ENCODE results near the gene PAPPA2.

The PAPPA2 gene

DNA sequence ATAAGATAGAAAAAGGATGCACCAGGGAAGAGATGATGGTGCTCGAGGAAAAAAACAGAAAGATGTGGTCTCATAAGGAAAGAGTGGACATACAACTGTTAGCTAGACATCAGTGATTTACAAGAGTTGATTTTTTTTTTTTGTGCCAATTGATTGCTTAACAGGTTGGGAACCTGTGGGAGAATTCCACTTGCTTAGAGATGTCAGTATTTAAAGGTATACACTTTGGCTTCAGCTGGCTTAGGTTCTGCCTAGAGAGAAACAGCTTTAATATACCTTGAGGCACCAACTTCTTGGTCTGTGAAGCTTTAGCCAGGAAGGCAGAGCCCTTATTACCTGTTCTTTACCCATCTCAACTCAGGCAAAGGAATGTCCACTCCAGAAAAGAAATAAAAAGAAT lies 303.8 kb downstream of the PAPPA2 start:
- DNase-seq (ENCODE audit: low spot score): no peak

DNA sequence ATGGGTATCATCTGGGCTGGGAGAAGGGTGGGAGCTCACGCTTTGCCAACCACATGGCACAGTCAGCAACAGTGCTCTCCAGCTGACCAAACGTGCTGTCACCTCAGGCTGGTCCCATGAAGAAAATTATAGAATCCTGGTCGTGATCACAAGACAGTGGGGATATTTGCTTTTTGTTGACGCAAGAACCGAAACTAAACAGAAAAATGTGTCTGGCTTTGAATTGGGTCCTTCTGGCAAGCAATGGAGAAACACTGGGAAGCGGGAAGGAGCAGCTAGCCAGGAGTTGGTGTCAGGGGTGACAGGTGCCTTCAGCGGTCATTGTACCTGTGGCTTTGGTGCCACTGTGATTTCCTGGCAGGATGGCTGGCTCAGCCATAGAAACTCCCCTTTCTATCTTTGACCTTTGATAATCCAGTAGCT lies 304.8 kb downstream of the PAPPA2 start:
- DNase-seq (ENCODE audit: low spot score): no peak

- DNase-seq (ENCODE audit: low spot score): no peak
These were observed 305.6 kb downstream of the PAPPA2 start for GRCh38 chr1:176768532-176768931.

- no peak for DNase-seq (ENCODE audit: low spot score)
These were observed 307.1 kb downstream of the PAPPA2 start for GRCh38 chr1:176770066-176770465.

- DNase-seq (ENCODE audit: low spot score): no peak
These were observed 310.1 kb downstream of the PAPPA2 start for GRCh38 chr1:176773038-176773437.

DNA sequence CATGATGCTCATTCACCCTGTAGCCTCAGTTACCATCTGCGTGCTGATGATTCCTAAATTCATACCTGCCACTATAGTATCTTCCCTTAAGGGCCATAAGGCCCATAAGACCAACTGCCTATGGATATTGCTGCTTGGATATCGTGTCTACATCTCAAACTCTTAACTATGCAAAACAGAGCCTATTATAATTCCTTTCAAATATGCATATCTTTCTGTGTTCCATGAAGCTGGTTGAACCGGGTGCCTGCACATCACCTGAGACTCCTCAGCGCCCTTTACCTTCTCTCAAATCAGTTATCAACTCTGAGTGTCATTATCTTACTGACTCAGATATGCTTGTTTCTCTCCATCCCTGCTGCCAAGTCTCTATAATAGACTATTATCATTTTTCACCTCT lies 311.2 kb downstream of the PAPPA2 start:
- DNase-seq (ENCODE audit: low spot score): no peak

GRCh38 chr1:176775378-176775777 lies 312.4 kb downstream of the PAPPA2 start:
- DNase-seq (ENCODE audit: low spot score): no peak

GRCh38 chr1:176775996-176776395 lies 313.0 kb downstream of the PAPPA2 start:
- DNase-seq (ENCODE audit: low spot score): no peak

DNA sequence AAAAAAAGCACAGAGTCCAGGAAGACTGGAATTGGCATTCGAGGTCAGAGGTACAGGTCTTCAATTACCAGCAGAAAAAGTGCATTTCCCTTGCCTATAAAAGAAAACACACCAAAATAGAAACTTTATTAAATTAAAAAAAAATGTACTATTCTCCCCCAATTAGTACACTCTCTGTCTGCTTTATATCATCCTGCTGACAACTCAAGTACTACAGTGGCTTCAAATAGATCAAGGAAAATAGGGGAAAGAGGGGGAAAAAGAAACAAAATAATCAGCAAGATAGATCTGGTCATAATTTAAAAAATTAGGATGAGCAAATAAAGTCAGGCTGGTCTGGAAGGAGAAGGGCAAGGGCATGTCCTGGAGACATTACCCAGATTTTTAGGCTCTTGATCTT lies 315.1 kb downstream of the PAPPA2 start:
- no peak for DNase-seq (ENCODE audit: low spot score)

DNA sequence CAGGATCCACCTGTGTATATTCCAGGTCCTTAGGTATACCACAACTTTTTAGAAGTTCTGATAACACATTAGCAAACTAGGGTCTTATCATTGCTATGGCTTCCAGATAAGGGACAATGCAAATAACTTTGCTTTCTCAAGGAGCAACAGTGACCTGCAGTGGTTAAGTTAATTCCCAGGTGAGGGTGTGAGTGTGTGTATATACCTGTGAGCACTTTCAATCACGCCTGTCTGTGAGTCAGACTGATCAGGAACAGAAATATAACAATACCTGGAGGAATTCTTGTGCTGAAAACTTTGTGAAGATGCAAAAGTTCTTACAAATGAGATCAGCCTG lies 317.0 kb downstream of the PAPPA2 start:
- no peak for DNase-seq (ENCODE audit: low spot score)

- no peak for DNase-seq (ENCODE audit: low spot score)
These were observed 320.3 kb downstream of the PAPPA2 start for GRCh38 chr1:176783309-176783708.

- no peak for DNase-seq (ENCODE audit: low spot score)
These were observed 322.1 kb downstream of the PAPPA2 start for GRCh38 chr1:176785056-176785455.

- DNase-seq (ENCODE audit: low spot score): no peak
These were observed 322.8 kb downstream of the PAPPA2 start for GRCh38 chr1:176785791-176786190.

DNA sequence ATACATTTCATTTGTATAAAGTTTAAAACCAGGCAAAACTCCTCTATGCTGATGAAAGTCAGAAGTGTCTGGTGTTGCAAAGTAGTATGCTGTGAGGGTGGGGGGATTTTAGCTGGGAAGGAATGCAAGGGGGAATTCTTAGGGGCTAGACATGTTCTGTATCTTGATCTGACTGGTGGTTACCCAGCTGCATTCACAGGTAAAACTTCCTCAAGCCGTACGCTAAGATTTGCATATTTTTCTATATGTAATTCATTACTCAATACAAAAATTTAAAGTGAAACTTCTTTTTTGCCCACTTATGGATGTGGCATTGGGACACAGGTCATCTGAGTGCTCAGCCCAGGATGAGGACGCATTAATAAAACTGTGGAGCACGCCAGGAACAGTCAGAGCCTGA lies 323.3 kb downstream of the PAPPA2 start:
- no peak for DNase-seq (ENCODE audit: low spot score)

- DNase-seq (ENCODE audit: low spot score): no peak
These were observed 326.7 kb downstream of the PAPPA2 start for GRCh38 chr1:176789571-176790090.

DNA sequence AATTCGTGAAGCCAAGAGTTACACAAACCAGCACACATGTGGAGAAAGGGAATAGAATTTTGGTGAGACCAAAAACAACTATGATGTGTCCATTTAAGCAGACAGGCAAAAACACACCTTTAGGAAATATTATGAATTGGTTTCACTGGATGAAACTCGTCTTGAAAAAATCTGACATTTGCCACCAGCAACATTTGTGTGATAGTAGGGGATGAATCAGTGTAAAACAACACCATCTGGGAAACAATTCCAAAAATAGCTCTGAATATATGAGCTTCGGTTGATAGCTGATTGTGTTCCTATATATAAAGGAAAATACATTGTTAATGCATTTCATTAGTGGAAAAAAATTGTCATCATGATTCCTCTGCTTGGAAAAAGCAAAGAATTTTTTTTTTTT lies 327.8 kb downstream of the PAPPA2 start:
- DNase-seq (ENCODE audit: low spot score): no peak

DNA sequence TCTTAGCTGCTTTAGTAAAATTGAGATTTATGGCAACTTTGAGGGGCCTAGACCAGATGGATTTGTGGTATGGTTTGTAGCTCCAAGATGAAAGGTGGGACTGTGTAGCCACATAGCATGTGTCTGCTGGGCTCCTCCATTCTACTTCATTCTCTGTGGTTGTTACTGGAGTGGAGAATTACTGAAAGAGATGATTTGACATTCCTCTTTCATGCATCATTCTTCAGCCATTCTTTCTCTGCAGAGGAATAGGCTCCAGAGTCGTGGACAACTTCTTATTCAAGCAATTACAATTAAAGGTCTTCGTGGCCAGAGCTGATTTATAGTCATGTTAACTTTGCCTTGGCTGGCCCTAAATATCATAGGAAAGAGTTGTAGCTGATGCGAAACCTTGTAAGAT lies 328.9 kb downstream of the PAPPA2 start:
- DNase-seq (ENCODE audit: low spot score): no peak

GRCh38 chr1:176794897-176795508 lies 332.0 kb downstream of the PAPPA2 start:
- no peak for DNase-seq (ENCODE audit: low spot score)

GRCh38 chr1:176795929-176796328 lies 333.0 kb downstream of the PAPPA2 start:
- no peak for DNase-seq (ENCODE audit: low spot score)

GRCh38 chr1:176796583-176796982 lies 333.6 kb downstream of the PAPPA2 start:
- no peak for DNase-seq (ENCODE audit: low spot score)

DNA sequence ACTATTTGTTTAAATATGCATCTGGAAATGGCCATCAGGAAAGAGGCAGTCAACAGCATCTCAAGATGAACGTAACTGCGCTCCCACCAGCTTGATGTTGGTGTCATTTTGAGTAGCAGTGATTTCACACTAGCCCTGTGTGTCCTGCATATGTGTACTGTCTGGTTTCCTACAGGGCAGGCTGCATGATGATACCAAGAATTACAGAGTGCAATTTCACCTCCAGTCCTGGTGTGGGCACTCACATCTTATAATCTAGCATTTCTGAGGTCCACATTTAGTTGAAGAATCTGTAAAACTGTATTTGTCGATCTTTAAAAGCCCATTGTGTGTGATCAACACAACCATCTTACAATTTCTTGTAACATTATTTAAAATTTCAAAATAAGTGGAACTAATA lies 336.4 kb downstream of the PAPPA2 start:
- DNase-seq (ENCODE audit: low spot score): no peak

- no peak for DNase-seq (ENCODE audit: low spot score)
These were observed 338.1 kb downstream of the PAPPA2 start for GRCh38 chr1:176800978-176801513.

GRCh38 chr1:176801514-176802020 lies 338.6 kb downstream of the PAPPA2 start:
- DNase-seq (ENCODE audit: low spot score): no peak

- DNase-seq (ENCODE audit: low spot score): no peak
These were observed 339.3 kb downstream of the PAPPA2 start for GRCh38 chr1:176802316-176802715.
